ENCODE data around the gene PLAC1.

GRCh38 chrX:134677332-134677731 is 19.1 kb upstream of the PLAC1 start:
- TF ChIP-seq BHLHE40 (IDR thresholded peaks at IDR 0.05; ENCODE audit: borderline replicate concordance), result no peak
- TF ChIP-seq HDGF (IDR thresholded peaks at IDR 0.05; ENCODE audit: borderline replicate concordance), result no peak
- TF ChIP-seq SUZ12 (IDR thresholded peaks at IDR 0.05), result no peak
- TF ChIP-seq ELF4 (IDR thresholded peaks at IDR 0.05), result no peak
- no peak for TF ChIP-seq SP1 (IDR thresholded peaks at IDR 0.05)
- no peak for TF ChIP-seq LEF1 (IDR thresholded peaks at IDR 0.05; ENCODE audit: borderline replicate concordance)

All from HEK293T (cell line).